NCI-H2081 (cell line): ENCODE results near the gene FAM171A1.
"Not testable (repeated sequence)": the region's sequence is repeated elsewhere in the genome, so short reads cannot be mapped to it uniquely, and the experiment has no call there.

Experiments used
- DNase-seq, 2 experiments: peaks; one replicate each; lab custom pipeline; 2025; lab: John Stamatoyannopoulos, UW

FAM171A1 gene

DNA sequence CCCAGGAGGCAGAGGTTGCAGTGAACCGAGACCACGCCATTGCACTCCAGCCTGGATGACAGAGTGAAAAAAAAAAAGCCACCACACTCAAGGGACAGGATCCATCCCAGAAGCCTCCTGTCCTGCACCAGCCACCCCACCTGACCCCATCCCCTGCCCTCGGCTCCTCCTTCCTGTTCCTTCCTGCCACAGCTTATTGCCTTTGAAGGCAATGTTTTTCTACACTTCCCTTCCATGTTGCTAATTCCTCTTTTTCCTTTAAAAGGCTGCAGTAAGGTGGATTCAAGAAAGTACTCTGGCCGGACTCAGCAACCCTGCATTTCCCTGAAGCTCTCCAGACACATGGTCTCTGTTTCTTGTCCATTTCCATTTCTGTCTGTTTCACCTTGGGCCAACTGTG is 80.9 kb downstream of the FAM171A1 start:
- DNase-seq = no peak

- DNase-seq = no peak
Measured at GRCh38 chr10:15280974-15281373, 90.1 kb downstream of the FAM171A1 start.

- no peak for DNase-seq
Measured at GRCh38 chr10:15280462-15280861, 90.6 kb downstream of the FAM171A1 start.

- no peak for DNase-seq
Measured at GRCh38 chr10:15279236-15279635, 91.9 kb downstream of the FAM171A1 start.

DNA sequence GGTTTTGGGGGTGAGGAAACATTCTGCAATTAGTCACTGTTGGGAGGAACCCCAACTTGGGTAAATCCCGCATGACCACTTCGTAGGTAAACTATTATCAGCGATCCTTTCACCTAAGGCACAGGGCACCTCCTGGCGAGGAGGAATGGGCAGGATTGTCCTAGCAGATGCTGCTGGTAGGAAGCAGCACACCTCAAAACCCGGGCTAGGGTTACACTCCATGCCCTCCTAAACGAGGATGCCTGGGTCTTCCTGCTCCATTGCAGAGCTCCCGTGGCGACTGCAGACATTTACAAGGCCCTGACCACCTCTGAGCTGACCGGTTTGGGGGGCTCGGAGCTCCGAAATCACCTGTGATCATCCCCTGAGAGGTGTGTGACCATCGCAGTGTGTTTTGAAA is 92.3 kb downstream of the FAM171A1 start:
- DNase-seq = no peak

- not testable (repeated sequence) for DNase-seq
Measured at GRCh38 chr10:15276039-15276438, 95.0 kb downstream of the FAM171A1 start.

DNA sequence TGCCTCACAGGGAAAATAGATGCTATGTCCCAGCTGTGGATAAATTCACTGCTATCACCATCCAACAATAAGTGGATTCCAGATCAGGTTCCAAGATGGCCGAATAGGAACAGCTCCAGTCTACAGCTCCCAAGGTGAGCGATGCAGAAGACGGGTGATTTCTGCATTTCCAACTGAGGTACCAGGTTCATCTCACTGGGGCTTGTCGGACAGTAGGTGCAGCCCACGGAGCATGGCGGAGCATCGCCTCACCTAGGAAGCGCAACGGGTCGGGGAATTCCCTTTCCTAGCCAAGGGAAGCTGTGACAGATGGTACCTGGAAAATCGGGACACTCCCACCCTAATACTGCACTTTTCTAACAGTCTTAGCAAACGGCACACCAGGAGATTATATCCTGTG is 101.3 kb downstream of the FAM171A1 start:
- not testable (repeated sequence) for DNase-seq

- no peak for DNase-seq
Measured at GRCh38 chr10:15267496-15267895, 103.6 kb downstream of the FAM171A1 start.

GRCh38 chr10:15266117-15266516 is 105.0 kb downstream of the FAM171A1 start:
- no peak for DNase-seq

- DNase-seq = no peak
Measured at GRCh38 chr10:15265558-15265957, 105.5 kb downstream of the FAM171A1 start.

- DNase-seq = no peak
Measured at GRCh38 chr10:15265056-15265455, 106.0 kb downstream of the FAM171A1 start.

- DNase-seq = no peak
Measured at GRCh38 chr10:15263657-15264323, 107.3 kb downstream of the FAM171A1 start.

DNA sequence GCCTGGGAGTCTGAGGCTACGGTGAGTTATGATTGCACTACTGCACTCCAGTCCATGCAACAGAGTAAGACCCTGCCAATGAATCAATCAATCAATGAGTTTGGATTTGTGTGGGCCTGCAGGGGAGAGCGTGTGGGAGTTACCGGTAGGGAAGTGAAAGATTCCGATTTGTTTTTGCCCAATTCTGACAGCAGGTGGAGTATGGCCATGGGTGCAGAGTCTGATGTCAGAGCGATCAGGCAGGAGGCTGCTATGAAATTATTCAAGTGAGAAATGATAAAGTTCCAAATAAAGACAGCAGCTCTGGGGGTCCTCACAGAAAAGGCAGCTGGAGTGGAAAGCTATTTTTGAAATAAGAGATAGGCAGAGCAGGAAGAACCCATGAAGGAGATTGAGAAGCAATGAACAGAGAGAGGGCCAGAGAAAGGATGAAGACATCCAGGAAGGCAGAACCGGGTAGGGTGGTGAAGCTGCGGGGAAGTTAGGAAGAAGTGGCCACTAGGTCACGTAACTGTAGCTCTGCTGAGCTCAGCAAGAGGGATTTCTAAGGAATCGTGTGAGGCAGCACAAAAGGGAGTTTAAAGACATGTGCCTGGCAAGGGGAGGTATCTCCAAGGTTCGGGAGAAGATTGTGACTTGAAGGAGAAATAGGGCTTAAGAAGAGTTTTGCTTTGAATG is 108.9 kb downstream of the FAM171A1 start:
- DNase-seq = no peak

GRCh38 chr10:15259136-15259535 is 112.0 kb downstream of the FAM171A1 start:
- no peak for DNase-seq

- DNase-seq = no peak
Measured at GRCh38 chr10:15258255-15258654, 112.8 kb downstream of the FAM171A1 start.

DNA sequence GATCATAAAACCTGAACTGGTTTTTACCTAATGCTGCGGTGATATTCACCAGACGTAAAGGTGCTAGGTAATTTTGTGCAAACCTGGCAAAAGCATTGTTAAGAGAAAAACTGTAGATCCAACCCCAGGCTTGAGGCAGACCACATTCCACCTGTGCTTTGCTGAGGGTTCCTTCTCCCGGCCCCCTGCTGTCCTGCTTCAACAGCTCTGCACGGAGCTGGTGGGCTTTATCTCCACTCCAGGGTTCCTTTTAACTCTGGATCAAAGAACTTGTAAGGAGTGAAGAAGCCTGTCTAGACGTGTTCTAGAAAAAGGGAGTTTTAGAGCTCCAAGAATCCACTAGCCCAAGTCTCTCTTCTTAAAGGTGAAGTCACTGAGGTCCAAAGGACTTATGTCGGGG is 115.1 kb downstream of the FAM171A1 start:
- DNase-seq = no peak

DNA sequence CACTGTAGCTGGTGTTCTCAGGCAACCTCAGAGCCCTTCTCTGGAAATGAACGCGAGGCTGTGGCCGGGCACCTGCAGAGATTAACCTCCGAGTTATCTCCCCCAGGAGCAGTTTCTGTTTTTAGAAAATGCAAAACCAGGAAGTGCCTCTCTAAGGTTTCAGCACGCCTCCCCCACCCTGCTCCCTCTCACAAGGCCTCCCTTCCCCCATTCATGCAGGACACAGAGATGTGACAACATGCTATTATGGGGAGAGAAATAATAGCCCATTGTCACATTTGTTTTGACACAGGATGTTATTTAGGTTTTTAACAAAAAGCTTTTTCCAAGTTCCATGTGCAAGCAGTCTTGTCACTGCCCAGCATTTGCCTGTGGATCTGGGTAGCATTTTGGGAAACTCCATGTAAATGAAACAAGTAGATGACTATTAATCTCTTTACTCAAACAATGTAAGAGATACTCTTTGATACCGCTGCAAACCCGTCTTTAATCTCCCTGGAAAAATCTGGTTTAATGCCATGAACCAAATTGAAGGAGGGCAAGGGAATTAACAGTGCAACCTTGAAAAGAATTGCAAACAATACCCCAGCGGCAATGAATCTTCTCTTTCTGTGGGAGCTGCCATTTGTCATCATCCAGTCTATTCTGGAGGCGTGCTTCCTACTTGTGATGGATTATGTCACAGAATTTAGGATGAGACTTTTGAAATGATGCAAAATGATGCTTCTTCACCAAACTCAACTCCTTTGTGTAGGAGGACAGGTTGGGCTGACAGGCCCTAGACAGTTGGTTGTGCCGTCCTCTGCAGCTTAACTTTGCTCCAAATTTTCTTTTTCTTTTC is 116.1 kb downstream of the FAM171A1 start:
- peak; percentile 45 to 60 for DNase-seq

DNA sequence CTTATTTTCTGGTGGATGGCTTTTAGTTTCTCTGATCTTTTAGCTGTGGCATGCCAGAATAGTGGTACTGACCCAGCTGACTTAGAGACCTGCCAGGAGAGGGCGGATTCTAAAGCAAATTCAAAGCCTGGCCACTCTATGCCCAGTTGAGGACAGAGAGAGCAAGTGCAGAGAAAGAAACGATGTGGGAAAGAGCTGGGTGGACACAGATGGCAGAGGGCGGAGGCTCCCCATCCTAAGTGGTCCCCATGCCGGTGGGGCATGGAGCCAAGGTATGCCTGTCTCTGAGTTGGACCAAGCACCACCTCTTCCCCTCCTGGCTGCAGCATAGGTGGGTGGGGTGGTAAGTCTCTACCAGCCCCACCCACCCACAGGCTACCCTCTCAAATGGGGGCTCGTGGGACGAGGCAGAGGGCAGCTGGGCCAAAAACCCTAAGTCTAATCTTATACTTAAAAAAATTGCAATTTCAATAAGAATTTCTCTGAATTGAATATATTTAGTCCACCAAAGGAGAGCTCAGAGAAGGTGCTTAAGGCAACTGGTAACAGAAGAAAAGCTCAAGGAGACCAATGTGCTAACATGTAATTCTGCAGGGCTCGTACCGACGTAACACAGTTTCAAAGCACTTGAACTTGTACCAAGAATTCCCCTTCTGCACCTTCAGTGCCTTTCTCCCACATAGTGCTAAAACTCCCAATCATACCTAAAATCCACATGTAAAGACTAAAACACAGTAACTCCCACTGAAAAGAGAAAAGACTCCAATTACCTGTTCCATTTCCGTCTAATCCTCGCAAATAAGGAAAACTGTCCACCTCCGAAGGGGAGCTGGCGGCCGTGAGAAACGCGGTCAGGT is 116.9 kb downstream of the FAM171A1 start:
- no peak for DNase-seq

- DNase-seq = no peak
Measured at GRCh38 chr10:15252396-15252795, 118.7 kb downstream of the FAM171A1 start.

DNA sequence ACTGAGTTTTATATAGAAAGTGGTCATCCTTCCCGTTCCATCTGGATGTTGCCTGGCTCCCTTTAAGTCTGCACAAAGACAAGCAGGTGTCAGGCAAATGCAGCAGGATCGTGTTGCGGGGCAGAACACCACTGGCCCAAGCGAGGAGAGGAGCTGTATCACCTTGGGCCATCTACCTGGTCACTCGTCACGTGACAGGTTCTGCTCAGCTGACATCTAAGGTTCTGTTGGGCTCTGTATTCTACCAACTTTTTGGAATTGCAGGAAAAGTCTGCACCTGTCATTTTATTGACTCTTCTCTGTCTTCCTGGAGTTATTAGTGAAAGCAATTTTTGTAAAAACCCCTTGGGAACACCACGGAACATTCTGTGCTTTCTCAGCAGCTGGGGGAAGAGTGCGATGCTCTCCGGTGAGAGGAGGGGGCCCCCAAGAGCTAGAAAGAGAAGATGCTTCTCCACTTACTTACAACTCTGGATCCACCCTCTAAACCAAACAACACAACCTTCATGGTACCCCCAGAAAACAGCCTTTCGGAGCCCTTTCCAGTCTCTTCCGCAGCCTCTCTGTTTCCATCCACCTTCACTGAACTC is 119.2 kb downstream of the FAM171A1 start:
- DNase-seq = no peak

DNA sequence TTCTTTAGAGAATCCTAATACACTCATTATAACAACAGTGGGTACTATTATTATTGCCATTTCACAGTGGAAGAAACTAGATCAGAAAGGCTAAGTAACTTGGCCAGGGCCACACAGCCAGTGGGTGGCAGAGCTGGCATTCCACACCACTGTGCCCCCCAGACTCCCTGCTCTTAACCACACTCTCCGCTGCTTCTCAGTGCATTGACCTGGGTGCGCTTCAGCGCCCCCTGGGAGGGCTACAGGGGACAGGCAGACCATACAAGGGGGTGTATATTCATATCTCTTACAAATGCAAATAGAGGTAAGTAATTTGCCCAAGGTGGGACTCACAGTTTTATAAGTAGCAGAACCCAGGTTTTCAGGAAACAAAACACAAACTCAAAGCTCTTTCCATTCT is 125.6 kb downstream of the FAM171A1 start:
- DNase-seq = no peak
